ENCODE measurements around the gene PTPRT.

Gene PTPRT

GRCh38 chr20:42100137-42100704, 1089.5 kb downstream of the PTPRT start:
- H3K9ac ChIP-seq (ENCODE audit: low read depth, low read length), result no peak overlapping the region
- H3K4me1 ChIP-seq (ENCODE audit: insufficient read depth, low read length), result no peaks in the 10 kb centered on the region
- no peak overlapping the region for H3K4me3 ChIP-seq (ENCODE audit: low read length)
- H3K36me3 ChIP-seq (ENCODE audit: insufficient read depth, low read depth, low read length), result no peaks in the 10 kb centered on the region
- no peak overlapping the region for H3K27ac ChIP-seq (ENCODE audit: low read length)
- no peaks in the 10 kb centered on the region for H3K27me3 ChIP-seq (ENCODE audit: insufficient read depth, low read length)
- no peaks in the 10 kb centered on the region for H3K9me3 ChIP-seq (ENCODE audit: insufficient read depth, low read depth, low read length)

- no peak overlapping the region for H3K4me3 ChIP-seq (ENCODE audit: low read length)
- H3K9ac ChIP-seq (ENCODE audit: low read depth, low read length), result no peak overlapping the region
- no peaks in the 10 kb centered on the region for H3K27me3 ChIP-seq (ENCODE audit: insufficient read depth, low read length)
- H3K9me3 ChIP-seq (ENCODE audit: insufficient read depth, low read depth, low read length), result no peaks in the 10 kb centered on the region
- no peaks in the 10 kb centered on the region for H3K4me1 ChIP-seq (ENCODE audit: insufficient read depth, low read length)
- no peak overlapping the region for H3K27ac ChIP-seq (ENCODE audit: low read length)
- no peaks in the 10 kb centered on the region for H3K36me3 ChIP-seq (ENCODE audit: insufficient read depth, low read depth, low read length)
These were observed 1090.6 kb downstream of the PTPRT start for GRCh38 chr20:42099101-42099500.

- Histone ChIP-seq H3K9me3 (ENCODE audit: insufficient read depth, low read depth, low read length) (no peaks in the 10 kb centered on the region), H3K27ac (ENCODE audit: low read length) (no peak overlapping the region), H3K27me3 (ENCODE audit: insufficient read depth, low read length) (no peaks in the 10 kb centered on the region), H3K36me3 (ENCODE audit: insufficient read depth, low read depth, low read length) (no peaks in the 10 kb centered on the region), H3K4me1 (ENCODE audit: insufficient read depth, low read length) (no peaks in the 10 kb centered on the region), H3K9ac (ENCODE audit: low read depth, low read length) (no peak overlapping the region), H3K4me3 (ENCODE audit: low read length) (no peak overlapping the region)
These were observed 1091.3 kb downstream of the PTPRT start for GRCh38 chr20:42098418-42098817.

GRCh38 chr20:42097741-42098140, 1092.0 kb downstream of the PTPRT start:
- Histone ChIP-seq H3K27ac (ENCODE audit: low read length) (no peak overlapping the region), H3K4me3 (ENCODE audit: low read length) (no peak overlapping the region), H3K36me3 (ENCODE audit: insufficient read depth, low read depth, low read length) (no peaks in the 10 kb centered on the region), H3K9ac (ENCODE audit: low read depth, low read length) (no peak overlapping the region), H3K4me1 (ENCODE audit: insufficient read depth, low read length) (no peaks in the 10 kb centered on the region), H3K27me3 (ENCODE audit: insufficient read depth, low read length) (no peaks in the 10 kb centered on the region), H3K9me3 (ENCODE audit: insufficient read depth, low read depth, low read length) (no peaks in the 10 kb centered on the region)

- Histone ChIP-seq H3K36me3 (ENCODE audit: insufficient read depth, low read depth, low read length) (no peaks in the 10 kb centered on the region), H3K9ac (ENCODE audit: low read depth, low read length) (no peak overlapping the region), H3K4me1 (ENCODE audit: insufficient read depth, low read length) (no peaks in the 10 kb centered on the region), H3K4me3 (ENCODE audit: low read length) (no peak overlapping the region), H3K27ac (ENCODE audit: low read length) (no peak overlapping the region), H3K9me3 (ENCODE audit: insufficient read depth, low read depth, low read length) (no peaks in the 10 kb centered on the region), H3K27me3 (ENCODE audit: insufficient read depth, low read length) (no peaks in the 10 kb centered on the region; the same call in 1 of the 2 replicates)
These were observed 1094.5 kb downstream of the PTPRT start for GRCh38 chr20:42095221-42095620.

- no peaks in the 10 kb centered on the region for H3K36me3 ChIP-seq (ENCODE audit: insufficient read depth, low read depth, low read length)
- no peaks in the 10 kb centered on the region; the same call in 1 of the 2 replicates for H3K27me3 ChIP-seq (ENCODE audit: insufficient read depth, low read length)
- no peak overlapping the region for H3K27ac ChIP-seq (ENCODE audit: low read length)
- H3K9ac ChIP-seq (ENCODE audit: low read depth, low read length), result no peak overlapping the region
- H3K4me3 ChIP-seq (ENCODE audit: low read length), result no peak overlapping the region
- no peaks in the 10 kb centered on the region for H3K4me1 ChIP-seq (ENCODE audit: insufficient read depth, low read length)
- no peaks in the 10 kb centered on the region for H3K9me3 ChIP-seq (ENCODE audit: insufficient read depth, low read depth, low read length)
These were observed 1095.9 kb downstream of the PTPRT start for GRCh38 chr20:42093542-42094440.

- no peaks in the 10 kb centered on the region; the same call in 1 of the 2 replicates for H3K27me3 ChIP-seq (ENCODE audit: insufficient read depth, low read length)
- H3K9me3 ChIP-seq (ENCODE audit: insufficient read depth, low read depth, low read length), result no peaks in the 10 kb centered on the region
- no peak overlapping the region for H3K9ac ChIP-seq (ENCODE audit: low read depth, low read length)
- no peaks in the 10 kb centered on the region for H3K4me1 ChIP-seq (ENCODE audit: insufficient read depth, low read length)
- no peak overlapping the region for H3K27ac ChIP-seq (ENCODE audit: low read length)
- no peaks in the 10 kb centered on the region for H3K36me3 ChIP-seq (ENCODE audit: insufficient read depth, low read depth, low read length)
- no peak overlapping the region for H3K4me3 ChIP-seq (ENCODE audit: low read length)
These were observed 1096.7 kb downstream of the PTPRT start for GRCh38 chr20:42093041-42093440.

- Histone ChIP-seq H3K27me3 (ENCODE audit: insufficient read depth, low read length) (no peaks in the 10 kb centered on the region; the same call in 1 of the 2 replicates), H3K27ac (ENCODE audit: low read length) (no peak overlapping the region), H3K4me3 (ENCODE audit: low read length) (no peak overlapping the region), H3K36me3 (ENCODE audit: insufficient read depth, low read depth, low read length) (no peaks in the 10 kb centered on the region), H3K4me1 (ENCODE audit: insufficient read depth, low read length) (no peaks in the 10 kb centered on the region), H3K9ac (ENCODE audit: low read depth, low read length) (no peak overlapping the region), H3K9me3 (ENCODE audit: insufficient read depth, low read depth, low read length) (no peaks in the 10 kb centered on the region)
These were observed 1104.3 kb downstream of the PTPRT start for GRCh38 chr20:42085366-42085765.

- no peak overlapping the region for H3K4me3 ChIP-seq (ENCODE audit: low read length)
- no peaks in the 10 kb centered on the region for H3K4me1 ChIP-seq (ENCODE audit: insufficient read depth, low read length)
- no peaks in the 10 kb centered on the region for H3K36me3 ChIP-seq (ENCODE audit: insufficient read depth, low read depth, low read length)
- no peaks in the 10 kb centered on the region for H3K9me3 ChIP-seq (ENCODE audit: insufficient read depth, low read depth, low read length)
- no peak overlapping the region for H3K27ac ChIP-seq (ENCODE audit: low read length)
- no peak overlapping the region for H3K9ac ChIP-seq (ENCODE audit: low read depth, low read length)
- H3K27me3 ChIP-seq (ENCODE audit: insufficient read depth, low read length), result no peaks in the 10 kb centered on the region
These were observed 1106.4 kb downstream of the PTPRT start for GRCh38 chr20:42083280-42083679.

GRCh38 chr20:42082611-42083010, 1107.1 kb downstream of the PTPRT start:
- no peaks in the 10 kb centered on the region for H3K4me1 ChIP-seq (ENCODE audit: insufficient read depth, low read length)
- H3K9me3 ChIP-seq (ENCODE audit: insufficient read depth, low read depth, low read length), result no peaks in the 10 kb centered on the region
- H3K36me3 ChIP-seq (ENCODE audit: insufficient read depth, low read depth, low read length), result no peaks in the 10 kb centered on the region
- H3K27me3 ChIP-seq (ENCODE audit: insufficient read depth, low read length), result no peaks in the 10 kb centered on the region
- no peak overlapping the region for H3K9ac ChIP-seq (ENCODE audit: low read depth, low read length)
- no peak overlapping the region for H3K27ac ChIP-seq (ENCODE audit: low read length)
- no peak overlapping the region for H3K4me3 ChIP-seq (ENCODE audit: low read length)

- Histone ChIP-seq H3K9me3 (ENCODE audit: insufficient read depth, low read depth, low read length) (no peaks in the 10 kb centered on the region), H3K27ac (ENCODE audit: low read length) (no peak overlapping the region), H3K4me3 (ENCODE audit: low read length) (no peak overlapping the region), H3K27me3 (ENCODE audit: insufficient read depth, low read length) (no peaks in the 10 kb centered on the region), H3K9ac (ENCODE audit: low read depth, low read length) (no peak overlapping the region), H3K36me3 (ENCODE audit: insufficient read depth, low read depth, low read length) (no peaks in the 10 kb centered on the region), H3K4me1 (ENCODE audit: insufficient read depth, low read length) (no peaks in the 10 kb centered on the region)
These were observed 1108.8 kb downstream of the PTPRT start for GRCh38 chr20:42080956-42081355.

- H3K27me3 ChIP-seq (ENCODE audit: insufficient read depth, low read length), result no peaks in the 10 kb centered on the region
- H3K27ac ChIP-seq (ENCODE audit: low read length), result no peak overlapping the region
- no peak overlapping the region for H3K4me3 ChIP-seq (ENCODE audit: low read length)
- H3K9ac ChIP-seq (ENCODE audit: low read depth, low read length), result no peak overlapping the region
- H3K4me1 ChIP-seq (ENCODE audit: insufficient read depth, low read length), result no peaks in the 10 kb centered on the region
- no peaks in the 10 kb centered on the region for H3K36me3 ChIP-seq (ENCODE audit: insufficient read depth, low read depth, low read length)
- no peaks in the 10 kb centered on the region for H3K9me3 ChIP-seq (ENCODE audit: insufficient read depth, low read depth, low read length)
These were observed 1114.8 kb downstream of the PTPRT start for GRCh38 chr20:42074944-42075343.

All from iPS-20b (cell line).